ENCODE results near the gene SPDYE17.
"Not testable (repeated sequence)": the region's sequence is repeated elsewhere in the genome, so short reads cannot be mapped to it uniquely, and the experiment has no call there.

SPDYE17 gene

DNA sequence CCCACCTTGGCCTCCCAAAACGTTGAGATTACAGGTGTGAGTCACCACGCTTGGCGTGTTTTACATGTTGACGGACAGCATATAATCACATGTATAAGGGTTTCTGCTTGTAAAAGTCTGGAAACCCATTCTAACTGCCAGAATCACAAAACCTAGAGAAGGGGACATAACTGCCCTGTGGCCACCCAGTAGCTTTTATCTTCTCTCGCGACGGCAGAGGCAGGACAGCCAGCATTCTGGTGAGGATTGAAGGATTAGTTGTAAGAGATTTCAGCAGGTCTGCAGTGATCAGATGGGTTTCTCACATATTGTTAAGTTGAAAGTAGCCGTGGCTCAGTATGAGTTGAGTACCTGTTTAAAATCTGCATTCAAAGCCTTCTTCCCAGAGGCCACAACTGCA, 59.8 kb downstream of the SPDYE17 start:
- not testable (repeated sequence) for DNase-seq (ENCODE audit: low spot score)

Measured in kidney capillary endothelial cell (primary cell).